ENCODE data around the gene EHMT1. TPM values are rescaled to one million over a fixed set of nuclear protein-coding genes. Genes with fewer than 3 reads are reported as not detected.
A peak's percentile ranks its signal among the peaks of the same experiment; 100 is the strongest.

The EHMT1 gene
- total and polyA plus RNA-seq, 2 donors: 37.3 to 56.9 TPM

- Histone ChIP-seq H3K27me3 (ENCODE audit: control insufficient read depth in 2 of 2, insufficient read depth in 1 of 2, low read length in 1 of 2) (no peaks in the 10 kb centered on the region), H3K4me1 (ENCODE audit: control insufficient read depth in 2 of 2, insufficient read depth in 2 of 2, low read length in 2 of 2) (peaks cover 8 to 10% of the 10 kb centered on the region in 2 donors), H3K9me3 (ENCODE audit: control insufficient read depth in 2 of 2, insufficient read depth in 1 of 2, low read length in 1 of 2) (peaks cover 0 to 1% of the 10 kb centered on the region in 2 donors), H3K36me3 (ENCODE audit: control insufficient read depth in 2 of 2, insufficient read depth in 2 of 2, low read length in 1 of 2) (peaks cover 19 to 24% of the 10 kb centered on the region in 2 donors), H3K27ac (ENCODE audit: low read depth in 1 of 2, low read length in 1 of 2) (no peak overlapping the region), H3K4me3 (ENCODE audit: low read length in 2 of 2) (no peak overlapping the region)
- 96% methylated on average over 13 of the region's 13 CpGs for WGBS
- no peak for DNase-seq (ENCODE audit: low read depth in 6 of 9, low spot score in 9 of 9)
Measured at GRCh38 chr9:137646341-137646740, 27.5 kb downstream of the EHMT1 start.

- Histone ChIP-seq H3K36me3 (ENCODE audit: control insufficient read depth in 2 of 2, insufficient read depth in 2 of 2, low read length in 1 of 2) (peaks cover 23 to 27% of the 10 kb centered on the region in 2 donors), H3K4me3 (ENCODE audit: low read length in 2 of 2) (no peak overlapping the region), H3K27ac (ENCODE audit: low read depth in 1 of 2, low read length in 1 of 2) (peak overlapping the region in 1 of 2 donors; percentile 49)
Measured at GRCh38 chr9:137647096-137647714, 28.4 kb downstream of the EHMT1 start.

GRCh38 chr9:137648396-137648795 is 29.6 kb downstream of the EHMT1 start:
- Histone ChIP-seq H3K27ac (ENCODE audit: low read depth in 1 of 2, low read length in 1 of 2) (no peak overlapping the region), H3K9me3 (ENCODE audit: control insufficient read depth in 2 of 2, insufficient read depth in 1 of 2, low read length in 1 of 2) (peaks cover 0 to 1% of the 10 kb centered on the region in 2 donors), H3K27me3 (ENCODE audit: control insufficient read depth in 2 of 2, insufficient read depth in 1 of 2, low read length in 1 of 2) (no peaks in the 10 kb centered on the region), H3K4me1 (ENCODE audit: control insufficient read depth in 2 of 2, insufficient read depth in 2 of 2, low read length in 2 of 2) (peaks cover 8 to 10% of the 10 kb centered on the region in 2 donors), H3K4me3 (ENCODE audit: low read length in 2 of 2) (no peak overlapping the region), H3K36me3 (ENCODE audit: control insufficient read depth in 2 of 2, insufficient read depth in 2 of 2, low read length in 1 of 2) (peaks cover 23 to 25% of the 10 kb centered on the region in 2 donors)
- DNase-seq (ENCODE audit: low read depth in 6 of 9, low spot score in 9 of 9): no peak
- 94% methylated on average over 2 of the region's 2 CpGs for WGBS

More at GRCh38 chr9:137647096-137647714, 28.4 kb downstream of the EHMT1 start:
- no peaks in the 10 kb centered on the region for H3K27me3 ChIP-seq (ENCODE audit: control insufficient read depth in 2 of 2, insufficient read depth in 1 of 2, low read length in 1 of 2)
- peaks cover 0 to 1% of the 10 kb centered on the region in 2 donors for H3K9me3 ChIP-seq (ENCODE audit: control insufficient read depth in 2 of 2, insufficient read depth in 1 of 2, low read length in 1 of 2)
- no peak for DNase-seq (ENCODE audit: low read depth in 6 of 9, low spot score in 9 of 9)
- peaks cover 8 to 10% of the 10 kb centered on the region in 2 donors for H3K4me1 ChIP-seq (ENCODE audit: control insufficient read depth in 2 of 2, insufficient read depth in 2 of 2, low read length in 2 of 2)
- WGBS: 40% methylated on average over 15 of the region's 15 CpGs

GRCh38 chr9:137649553-137649952 is 30.7 kb downstream of the EHMT1 start:
- Histone ChIP-seq H3K27me3 (ENCODE audit: control insufficient read depth in 2 of 2, insufficient read depth in 1 of 2, low read length in 1 of 2) (no peaks in the 10 kb centered on the region), H3K4me3 (ENCODE audit: low read length in 2 of 2) (no peak overlapping the region), H3K9me3 (ENCODE audit: control insufficient read depth in 2 of 2, insufficient read depth in 1 of 2, low read length in 1 of 2) (peaks cover 0 to 1% of the 10 kb centered on the region in 2 donors), H3K36me3 (ENCODE audit: control insufficient read depth in 2 of 2, insufficient read depth in 2 of 2, low read length in 1 of 2) (peaks cover 19% of the 10 kb centered on the region in 2 donors), H3K4me1 (ENCODE audit: control insufficient read depth in 2 of 2, insufficient read depth in 2 of 2, low read length in 2 of 2) (peaks cover 8 to 10% of the 10 kb centered on the region in 2 donors), H3K27ac (ENCODE audit: low read depth in 1 of 2, low read length in 1 of 2) (no peak overlapping the region)
- DNase-seq (ENCODE audit: low read depth in 6 of 9, low spot score in 9 of 9): no peak
- WGBS: 97% methylated on average over 9 of the region's 9 CpGs

- Histone ChIP-seq H3K9me3 (ENCODE audit: control insufficient read depth in 2 of 2, insufficient read depth in 1 of 2, low read length in 1 of 2) (peaks cover 0 to 1% of the 10 kb centered on the region in 2 donors), H3K36me3 (ENCODE audit: control insufficient read depth in 2 of 2, insufficient read depth in 2 of 2, low read length in 1 of 2) (peaks cover 21% of the 10 kb centered on the region in 2 donors), H3K27me3 (ENCODE audit: control insufficient read depth in 2 of 2, insufficient read depth in 1 of 2, low read length in 1 of 2) (no peaks in the 10 kb centered on the region), H3K4me1 (ENCODE audit: control insufficient read depth in 2 of 2, insufficient read depth in 2 of 2, low read length in 2 of 2) (peaks cover 8 to 10% of the 10 kb centered on the region in 2 donors), H3K4me3 (ENCODE audit: low read length in 2 of 2) (no peak overlapping the region), H3K27ac (ENCODE audit: low read depth in 1 of 2, low read length in 1 of 2) (no peak overlapping the region)
- DNase-seq (ENCODE audit: low read depth in 6 of 9, low spot score in 9 of 9): no peak
- 96% methylated on average over 2 of the region's 2 CpGs for WGBS
Measured at GRCh38 chr9:137650259-137650658, 31.5 kb downstream of the EHMT1 start.

GRCh38 chr9:137650779-137651178 is 32.0 kb downstream of the EHMT1 start:
- Histone ChIP-seq H3K9me3 (ENCODE audit: control insufficient read depth in 2 of 2, insufficient read depth in 1 of 2, low read length in 1 of 2) (peaks cover 0 to 1% of the 10 kb centered on the region in 2 donors), H3K4me3 (ENCODE audit: low read length in 2 of 2) (no peak overlapping the region), H3K36me3 (ENCODE audit: control insufficient read depth in 2 of 2, insufficient read depth in 2 of 2, low read length in 1 of 2) (peaks cover 21 to 25% of the 10 kb centered on the region in 2 donors), H3K27me3 (ENCODE audit: control insufficient read depth in 2 of 2, insufficient read depth in 1 of 2, low read length in 1 of 2) (no peaks in the 10 kb centered on the region), H3K27ac (ENCODE audit: low read depth in 1 of 2, low read length in 1 of 2) (no peak overlapping the region), H3K4me1 (ENCODE audit: control insufficient read depth in 2 of 2, insufficient read depth in 2 of 2, low read length in 2 of 2) (peaks cover 8 to 10% of the 10 kb centered on the region in 2 donors)
- WGBS: 97% methylated on average over 7 of the region's 7 CpGs
- no peak for DNase-seq (ENCODE audit: low read depth in 6 of 9, low spot score in 9 of 9)

- H3K9me3 ChIP-seq (ENCODE audit: control insufficient read depth in 2 of 2, insufficient read depth in 1 of 2, low read length in 1 of 2): no peaks in the 10 kb centered on the region
- DNase-seq (ENCODE audit: low read depth in 6 of 9, low spot score in 9 of 9): no peak
- H3K4me1 ChIP-seq (ENCODE audit: control insufficient read depth in 2 of 2, insufficient read depth in 2 of 2, low read length in 2 of 2): no peaks in the 10 kb centered on the region
- no peaks in the 10 kb centered on the region for H3K27me3 ChIP-seq (ENCODE audit: control insufficient read depth in 2 of 2, insufficient read depth in 1 of 2, low read length in 1 of 2)
- no peak overlapping the region for H3K27ac ChIP-seq (ENCODE audit: low read depth in 1 of 2, low read length in 1 of 2)
- no peak overlapping the region for H3K4me3 ChIP-seq (ENCODE audit: low read length in 2 of 2)
- 98% methylated on average over 6 of the region's 6 CpGs for WGBS
- H3K36me3 ChIP-seq (ENCODE audit: control insufficient read depth in 2 of 2, insufficient read depth in 2 of 2, low read length in 1 of 2): peaks cover 8 to 14% of the 10 kb centered on the region in 2 donors
Measured at GRCh38 chr9:137656416-137656815, 37.6 kb downstream of the EHMT1 start.

GRCh38 chr9:137657606-137658005 is 38.8 kb downstream of the EHMT1 start:
- H3K27me3 ChIP-seq (ENCODE audit: control insufficient read depth in 2 of 2, insufficient read depth in 1 of 2, low read length in 1 of 2): no peaks in the 10 kb centered on the region
- H3K9me3 ChIP-seq (ENCODE audit: control insufficient read depth in 2 of 2, insufficient read depth in 1 of 2, low read length in 1 of 2): no peaks in the 10 kb centered on the region
- no peak overlapping the region for H3K27ac ChIP-seq (ENCODE audit: low read depth in 1 of 2, low read length in 1 of 2)
- DNase-seq (ENCODE audit: low read depth in 6 of 9, low spot score in 9 of 9): no peak
- WGBS: 94% methylated on average over 2 of the region's 2 CpGs
- no peaks in the 10 kb centered on the region for H3K4me1 ChIP-seq (ENCODE audit: control insufficient read depth in 2 of 2, insufficient read depth in 2 of 2, low read length in 2 of 2)
- H3K4me3 ChIP-seq (ENCODE audit: low read length in 2 of 2): no peak overlapping the region
- H3K36me3 ChIP-seq (ENCODE audit: control insufficient read depth in 2 of 2, insufficient read depth in 2 of 2, low read length in 1 of 2): peaks cover 3 to 7% of the 10 kb centered on the region in 2 donors

GRCh38 chr9:137658781-137659180 is 40.0 kb downstream of the EHMT1 start:
- DNase-seq (ENCODE audit: low read depth in 6 of 9, low spot score in 9 of 9): no peak
- peaks cover 3 to 6% of the 10 kb centered on the region in 2 donors for H3K36me3 ChIP-seq (ENCODE audit: control insufficient read depth in 2 of 2, insufficient read depth in 2 of 2, low read length in 1 of 2)
- H3K4me1 ChIP-seq (ENCODE audit: control insufficient read depth in 2 of 2, insufficient read depth in 2 of 2, low read length in 2 of 2): no peaks in the 10 kb centered on the region
- no peak overlapping the region for H3K4me3 ChIP-seq (ENCODE audit: low read length in 2 of 2)
- no peaks in the 10 kb centered on the region for H3K9me3 ChIP-seq (ENCODE audit: control insufficient read depth in 2 of 2, insufficient read depth in 1 of 2, low read length in 1 of 2)
- 31% methylated on average over 2 of the region's 2 CpGs for WGBS
- no peaks in the 10 kb centered on the region for H3K27me3 ChIP-seq (ENCODE audit: control insufficient read depth in 2 of 2, insufficient read depth in 1 of 2, low read length in 1 of 2)
- no peak overlapping the region for H3K27ac ChIP-seq (ENCODE audit: low read depth in 1 of 2, low read length in 1 of 2)
